GM10266 (cell line): Measurements from ENCODE around the gene CYFIP2.

Experiments
- DNase-seq: peaks from one replicate; pipeline ENCODE4 v3.0.0; 2012; ENCODE audit errors: extremely low spot score
- TF ChIP-seq, protein P1 (sequence below): IDR thresholded peaks from 2 replicates; pipeline ENCODE4 v1.5.1; 2012; ENCODE audit warnings: mild to moderate bottlenecking, low read depth; ENCODE audit not compliant: control insufficient read depth, insufficient read depth; ENCODE audit errors: missing control alignments

CYFIP2 gene

DNA sequence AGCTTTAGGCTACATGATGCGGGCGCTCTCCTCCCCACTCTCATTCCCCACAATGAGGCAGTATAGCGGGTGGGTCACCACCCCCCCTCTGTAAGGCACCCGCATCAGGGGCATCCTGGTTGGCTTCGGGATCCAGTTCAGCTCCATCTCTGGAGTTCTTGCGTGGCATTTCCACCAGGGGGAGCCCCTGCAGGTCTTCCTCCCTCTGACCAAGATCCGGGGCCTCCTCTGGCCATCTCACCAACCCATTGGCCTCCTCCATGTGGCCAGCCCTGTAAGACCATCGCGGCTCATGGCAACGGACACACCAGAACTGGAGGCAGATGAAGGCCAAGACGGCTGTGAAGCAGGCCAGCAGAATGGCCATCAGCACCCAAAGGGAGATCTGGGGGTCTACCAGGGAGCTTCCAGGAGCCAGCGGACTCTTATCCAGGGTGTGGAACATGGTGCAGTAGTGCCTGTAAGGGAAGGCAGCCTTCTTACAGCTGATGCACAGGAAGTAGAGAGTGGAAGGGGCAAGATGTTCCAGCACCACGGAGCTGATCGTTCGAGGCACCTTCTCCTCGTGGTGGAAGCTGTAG, 77.0 kb downstream of the CYFIP2 start:
- DNase-seq, result peak; percentile 38
- TF ChIP-seq, protein P1, sequence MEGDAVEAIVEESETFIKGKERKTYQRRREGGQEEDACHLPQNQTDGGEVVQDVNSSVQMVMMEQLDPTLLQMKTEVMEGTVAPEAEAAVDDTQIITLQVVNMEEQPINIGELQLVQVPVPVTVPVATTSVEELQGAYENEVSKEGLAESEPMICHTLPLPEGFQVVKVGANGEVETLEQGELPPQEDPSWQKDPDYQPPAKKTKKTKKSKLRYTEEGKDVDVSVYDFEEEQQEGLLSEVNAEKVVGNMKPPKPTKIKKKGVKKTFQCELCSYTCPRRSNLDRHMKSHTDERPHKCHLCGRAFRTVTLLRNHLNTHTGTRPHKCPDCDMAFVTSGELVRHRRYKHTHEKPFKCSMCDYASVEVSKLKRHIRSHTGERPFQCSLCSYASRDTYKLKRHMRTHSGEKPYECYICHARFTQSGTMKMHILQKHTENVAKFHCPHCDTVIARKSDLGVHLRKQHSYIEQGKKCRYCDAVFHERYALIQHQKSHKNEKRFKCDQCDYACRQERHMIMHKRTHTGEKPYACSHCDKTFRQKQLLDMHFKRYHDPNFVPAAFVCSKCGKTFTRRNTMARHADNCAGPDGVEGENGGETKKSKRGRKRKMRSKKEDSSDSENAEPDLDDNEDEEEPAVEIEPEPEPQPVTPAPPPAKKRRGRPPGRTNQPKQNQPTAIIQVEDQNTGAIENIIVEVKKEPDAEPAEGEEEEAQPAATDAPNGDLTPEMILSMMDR, result peak; percentile 56

DNA sequence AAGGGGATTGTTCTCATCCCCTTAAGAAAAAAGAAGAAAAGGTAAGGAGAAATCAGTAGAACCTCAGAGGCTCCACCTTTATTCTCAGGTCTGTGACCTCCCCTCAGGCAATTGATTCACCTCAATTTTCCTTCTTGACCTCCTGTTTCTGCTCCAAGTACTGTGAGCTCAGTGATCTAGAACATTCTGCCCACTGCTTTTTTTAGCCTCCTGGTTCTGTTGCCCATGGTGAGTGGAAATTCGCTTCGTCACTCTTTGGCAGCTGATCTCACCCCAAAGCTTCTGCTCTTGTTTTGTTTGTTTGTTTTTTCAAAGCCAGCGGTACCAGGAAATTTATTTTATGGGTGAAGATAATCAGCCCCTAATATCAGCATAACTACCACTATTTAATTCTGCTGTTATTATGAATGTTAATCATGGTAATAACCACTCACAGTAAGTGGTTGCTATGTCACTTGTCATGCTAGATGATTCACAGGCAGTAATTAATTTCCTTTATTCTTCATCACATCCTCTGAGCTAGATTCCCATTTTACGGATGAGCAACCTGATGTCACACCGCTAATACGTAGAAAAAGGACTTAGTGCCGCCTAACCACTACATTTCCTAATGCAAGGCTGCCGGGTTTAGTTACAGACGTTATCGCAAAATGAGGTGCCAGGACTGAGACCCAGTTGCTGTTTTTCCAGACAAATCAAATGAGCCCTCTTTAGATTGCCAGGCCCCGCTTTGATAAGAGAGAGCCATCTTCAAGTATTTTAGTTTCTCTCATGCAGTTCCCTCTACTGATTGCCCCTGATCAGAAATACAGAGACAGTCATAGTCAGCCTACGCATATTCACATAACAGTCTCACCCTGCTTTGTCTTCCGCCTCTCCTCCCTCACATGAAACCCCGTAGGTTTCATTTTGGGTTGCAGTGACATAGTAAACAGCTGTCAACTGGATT, 78.2 kb downstream of the CYFIP2 start:
- DNase-seq, result no peak
- TF ChIP-seq, protein P1, result no peak

- no peak for DNase-seq
- TF ChIP-seq, protein P1, result no peak
Observed at GRCh38 chr5:157345067-157345466, 79.1 kb downstream of the CYFIP2 start.

GRCh38 chr5:157345485-157345884, 79.6 kb downstream of the CYFIP2 start:
- no peak for DNase-seq
- TF ChIP-seq, protein P1, result no peak

DNA sequence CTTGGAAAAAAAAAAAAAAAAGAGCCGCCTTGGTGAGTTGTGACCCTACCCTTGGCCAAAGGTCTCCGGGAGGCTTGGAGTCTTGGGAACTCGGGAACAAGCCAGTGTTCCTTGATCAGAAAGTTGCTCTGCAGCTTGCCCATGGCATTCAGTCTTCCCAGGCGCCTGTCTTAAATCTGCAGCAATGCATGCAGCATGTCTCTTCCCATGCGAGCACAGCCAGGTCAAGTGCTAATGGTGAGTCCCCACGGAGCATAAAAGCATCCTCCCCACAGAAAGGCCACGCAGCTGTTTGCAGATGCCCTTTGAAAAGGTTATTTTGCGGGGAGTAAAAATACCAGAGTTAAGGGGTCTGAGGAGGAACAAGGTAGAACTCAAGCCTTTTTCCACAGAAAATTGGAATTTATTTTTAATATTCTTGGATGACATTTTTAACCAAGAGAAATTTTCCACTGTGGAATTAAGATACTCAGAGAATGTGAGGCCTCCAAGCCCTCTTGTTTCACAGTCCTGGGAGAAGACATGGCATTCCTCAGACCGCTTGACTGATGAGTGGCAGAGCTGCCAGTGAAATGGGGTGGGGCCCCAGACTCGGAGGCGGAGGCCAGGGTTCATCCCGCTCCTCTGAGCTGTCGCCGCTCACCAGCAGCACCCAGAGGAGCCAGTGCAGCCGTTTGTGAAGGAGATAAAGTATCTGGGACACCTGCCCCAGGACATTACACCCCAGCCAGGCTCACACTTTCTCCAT, 81.6 kb downstream of the CYFIP2 start:
- DNase-seq, result no peak
- TF ChIP-seq, protein P1, result no peak

DNA sequence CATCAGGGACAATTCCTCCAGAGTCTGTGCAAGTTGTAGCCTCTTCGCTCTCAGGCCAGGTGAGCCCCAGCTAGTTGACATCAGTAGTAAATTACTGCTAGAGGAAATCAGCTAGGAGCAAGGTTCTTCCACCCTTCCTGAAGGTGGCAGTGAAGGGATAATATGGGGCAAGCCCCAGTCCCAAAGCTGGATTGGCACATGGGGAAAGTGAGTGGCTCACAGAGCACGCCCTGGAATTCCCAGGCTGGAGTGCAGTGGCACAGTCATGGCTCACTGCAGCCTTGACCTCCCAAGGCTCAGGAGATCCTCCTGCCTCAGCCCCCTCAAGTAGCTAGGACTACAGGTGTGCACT, 82.1 kb downstream of the CYFIP2 start:
- TF ChIP-seq, protein P1, result no peak
- no peak for DNase-seq
